DOHH2 (cell line): ENCODE data around the gene MATK.
"Not testable (repeated sequence)": the region's sequence is repeated elsewhere in the genome, so short reads cannot be mapped to it uniquely, and the experiment has no call there.

ENCODE experiments used
- H3F3A ChIP-seq: fragments of 200-600 bp; sonication (generic), shearing (Covaris generic); 2 replicates; pipeline ENCODE4 v1.6.0; 2016; ENCODE audit warnings: antibody characterized with exemption, mild to moderate bottlenecking; ENCODE audit not compliant: control insufficient read depth, insufficient read depth
- H3K27ac ChIP-seq: fragments of 200-600 bp; sonication (generic); 2 replicates; pipeline ENCODE4 v1.5.1; 2014; ENCODE audit warnings: low read depth, mild to moderate bottlenecking, low read length, moderate library complexity
- H3K27me3 ChIP-seq: fragments of 200-600 bp; sonication (generic); 2 replicates; pipeline ENCODE4 v1.6.1; 2014; ENCODE audit warnings: mild to moderate bottlenecking, low read length, mixed read lengths; ENCODE audit not compliant: control insufficient read depth
- H3K36me3 ChIP-seq: fragments of 200-600 bp; sonication (generic); 2 replicates; pipeline ENCODE4 v1.6.1; 2014; ENCODE audit warnings: mild to moderate bottlenecking, low read length, moderate library complexity, mixed read lengths; ENCODE audit not compliant: control insufficient read depth
- H3K4me1 ChIP-seq: fragments of 200-600 bp; sonication (generic); 2 replicates; pipeline ENCODE4 v1.6.1; 2014; ENCODE audit warnings: mild to moderate bottlenecking, low read length, mixed read lengths; ENCODE audit not compliant: control insufficient read depth
- H3K4me2 ChIP-seq: fragments of 200-600 bp; sonication (generic); 2 replicates; pipeline ENCODE4 v1.6.0; 2014; ENCODE audit warnings: mild to moderate bottlenecking, low read length, moderate library complexity
- H3K4me3 ChIP-seq: fragments of 200-600 bp; sonication (generic); 2 replicates; pipeline ENCODE4 v1.5.1; 2014; ENCODE audit warnings: mild to moderate bottlenecking, low read length, mixed read lengths
- H3K79me2 ChIP-seq: fragments of 200-600 bp; sonication (generic); 2 replicates; pipeline ENCODE4 v1.6.1; 2014; ENCODE audit warnings: mild to moderate bottlenecking, low read length, mixed read lengths; ENCODE audit not compliant: control insufficient read depth
- H3K9me2 ChIP-seq: fragments of 200-600 bp; sonication (generic); replicated peaks from 2 replicates; pipeline ENCODE4 v1.6.1; 2014; ENCODE audit warnings: mild to moderate bottlenecking, low read length, mixed read lengths; ENCODE audit not compliant: control insufficient read depth
- H3K9me3 ChIP-seq: fragments of 200-600 bp; sonication (generic); 2 replicates; pipeline ENCODE4 v1.6.1; 2014; ENCODE audit warnings: antibody characterized with exemption, low read length, mixed read lengths; ENCODE audit not compliant: control insufficient read depth, insufficient read depth
- H4K20me1 ChIP-seq: fragments of 200-600 bp; sonication (generic); 2 replicates; pipeline ENCODE4 v1.6.0; 2014; ENCODE audit warnings: low read depth, mild to moderate bottlenecking, antibody characterized with exemption, low read length, moderate library complexity; ENCODE audit not compliant: control insufficient read depth, insufficient read depth
- CTCF ChIP-seq: fragments of 200-600 bp; sonication (generic); IDR thresholded peaks from one replicate; pipeline ENCODE4 v1.5.1; 2014; ENCODE audit warnings: antibody characterized with exemption, mild to moderate bottlenecking, low read depth, low read length; ENCODE audit not compliant: poor library complexity, severe bottlenecking
- EZH2phosphoT487 ChIP-seq: fragments of 200-600 bp; sonication (generic); IDR thresholded peaks from 2 replicates; pipeline ENCODE4 v1.6.1; 2017; ENCODE audit warnings: borderline replicate concordance, mild to moderate bottlenecking, antibody characterized with exemption, low read length, moderate library complexity, mixed read lengths

The MATK gene

GRCh38 chr19:3768015-3768747 lies 18.0 kb downstream of the MATK start:
- Histone ChIP-seq H3K79me2 (peaks cover 10% of the 10 kb centered on the region), H3K9me3 (no peaks in the 10 kb centered on the region), H3K4me3 (no peak overlapping the region), H3K9me2 (no peaks in the 10 kb centered on the region), H3K36me3 (peaks cover 17% of the 10 kb centered on the region), H4K20me1 (no peaks in the 10 kb centered on the region), H3K27me3 (no peaks in the 10 kb centered on the region), H3K27ac (no peak overlapping the region), H3F3A (no peaks in the 10 kb centered on the region), H3K4me2 (no peak overlapping the region), H3K4me1 (peaks cover 3% of the 10 kb centered on the region)
- TF ChIP-seq CTCF, result no peak
- no peak for TF ChIP-seq EZH2phosphoT487

GRCh38 chr19:3767050-3767449 lies 19.1 kb downstream of the MATK start:
- Histone ChIP-seq H3K27ac (no peak overlapping the region), H3K4me2 (no peak overlapping the region), H3K4me1 (peaks cover 5% of the 10 kb centered on the region), H3K9me2 (no peaks in the 10 kb centered on the region), H3K79me2 (peaks cover 12% of the 10 kb centered on the region), H3K4me3 (no peak overlapping the region), H3K27me3 (no peaks in the 10 kb centered on the region), H4K20me1 (no peaks in the 10 kb centered on the region), H3K36me3 (peaks cover 17% of the 10 kb centered on the region), H3F3A (peaks cover 3% of the 10 kb centered on the region), H3K9me3 (no peaks in the 10 kb centered on the region)
- TF ChIP-seq CTCF, result no peak
- TF ChIP-seq EZH2phosphoT487, result no peak

- Histone ChIP-seq H3K27me3 (no peaks in the 10 kb centered on the region), H3K4me3 (no peak overlapping the region), H3K4me1 (peaks cover 10% of the 10 kb centered on the region), H3K9me2 (no peaks in the 10 kb centered on the region), H3K9me3 (no peaks in the 10 kb centered on the region), H3K36me3 (peaks cover 17% of the 10 kb centered on the region), H3K27ac (no peak overlapping the region), H3K4me2 (no peak overlapping the region), H4K20me1 (no peaks in the 10 kb centered on the region), H3K79me2 (peaks cover 12% of the 10 kb centered on the region), H3F3A (peaks cover 7% of the 10 kb centered on the region)
- no peak for TF ChIP-seq CTCF
- no peak for TF ChIP-seq EZH2phosphoT487
Observed at GRCh38 chr19:3766520-3766919, 19.7 kb downstream of the MATK start.

GRCh38 chr19:3765757-3766156 lies 20.4 kb downstream of the MATK start:
- H4K20me1 ChIP-seq, H3K4me3 ChIP-seq, H3K9me2 ChIP-seq, H3F3A ChIP-seq, H3K9me3 ChIP-seq, H3K27ac ChIP-seq, H3K4me2 ChIP-seq, H3K27me3 ChIP-seq: not testable (repeated sequence)
- Histone ChIP-seq H3K36me3 (peaks cover 17% of the 10 kb centered on the region), H3K4me1 (peaks cover 10% of the 10 kb centered on the region), H3K79me2 (peaks cover 19% of the 10 kb centered on the region)
